Measurements from ENCODE around the gene PRDM2.
A peak's percentile ranks its signal among the peaks of the same experiment; 100 is the strongest.

The PRDM2 gene

DNA sequence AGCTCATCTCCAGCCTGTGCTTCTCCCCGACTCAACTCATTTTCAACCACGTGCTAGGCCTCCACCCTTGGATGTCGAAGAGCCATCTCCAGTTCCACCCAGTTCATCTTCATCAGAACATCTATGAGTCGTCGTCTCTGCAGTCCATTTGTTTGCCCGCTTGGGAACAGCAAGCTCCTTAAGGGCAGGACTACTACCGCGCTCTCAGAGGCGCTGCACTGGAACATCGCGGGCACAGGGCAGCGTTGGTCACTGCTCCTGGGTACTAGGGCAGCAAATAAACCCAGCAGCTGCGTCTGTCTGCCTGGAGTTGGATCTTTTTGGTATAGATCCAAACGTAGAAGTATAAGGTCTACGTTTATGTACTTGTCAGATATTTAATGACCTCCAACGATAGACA lies 478 bp upstream of the PRDM2 start:
- Histone ChIP-seq H3K9me3 (ENCODE audit: control insufficient read depth, insufficient read depth, low read depth, low read length) (no peaks in the 10 kb centered on the region), H3K36me3 (ENCODE audit: control insufficient read depth in 2 of 2, insufficient read depth in 1 of 2, low read length in 2 of 2) (no peaks in the 10 kb centered on the region), H3K4me3 (ENCODE audit: low read depth, low read length) (peak overlapping the region; percentile 60), H3K27ac (ENCODE audit: extremely low read depth, low read depth, low read length) (peak overlapping the region; percentile 76; the same call in 1 of the 2 replicates), H3K4me1 (ENCODE audit: control insufficient read depth, insufficient read depth, low read length) (no peaks in the 10 kb centered on the region; the same call in none of the 2 replicates)
- CTCF ChIA-PET, result interaction anchor here (0.9 kb wide), 1 partner anchor 8 kb away, joined by 3 read pairs; no protein-coding TSS in a partner anchor
- POLR2A ChIA-PET, result interaction anchor here (1.0 kb wide), 1 partner anchor 50 kb away, joined by 3 read pairs; no protein-coding TSS in a partner anchor
- no peak for TF ChIP-seq ZNF24 (tag by site-specific recombination; IDR thresholded peaks at IDR 0.05)
- TF ChIP-seq SETDB1 (IDR thresholded peaks at IDR 0.05; ENCODE audit: insufficient read length, low read length), result peak; percentile 33

DNA sequence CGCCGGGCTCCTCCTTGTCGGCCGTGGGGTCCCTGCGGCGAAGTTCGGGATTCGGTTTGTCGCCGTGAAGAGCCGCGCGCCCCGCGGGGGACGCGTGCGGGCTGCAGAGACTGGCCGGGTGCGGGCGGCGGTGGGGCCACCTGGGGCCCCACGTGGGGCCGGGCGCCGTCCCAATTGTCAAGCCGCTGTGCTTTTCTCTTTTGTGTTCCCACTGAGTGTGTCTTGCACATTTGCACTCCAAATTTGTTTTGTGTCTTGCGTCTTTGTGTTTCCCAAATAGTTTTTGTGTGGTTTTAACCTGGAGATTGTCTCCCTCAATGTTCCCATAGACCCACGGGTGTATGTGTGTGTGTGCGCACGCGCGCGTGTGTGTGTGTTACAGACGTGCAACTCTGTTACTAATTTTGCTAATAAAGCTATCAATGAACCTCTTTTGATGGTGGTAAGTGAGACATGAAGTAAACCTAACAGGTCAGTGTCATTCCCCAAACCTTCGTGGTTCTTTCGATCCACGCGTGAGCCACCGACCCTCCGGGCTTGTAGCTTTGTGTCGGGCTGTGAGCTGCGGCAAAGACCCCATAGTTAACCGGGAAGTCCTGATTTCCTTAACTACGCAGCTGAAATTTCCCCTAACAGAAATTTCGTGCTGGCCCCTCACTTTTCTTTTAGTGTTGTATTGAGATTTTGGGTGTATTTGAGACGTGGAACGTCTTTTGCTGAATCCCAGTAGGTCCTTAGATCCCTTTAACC lies 708 bp downstream of the PRDM2 start:
- ChIA-PET POLR2A (interaction anchor here (0.8 kb wide), 1 partner anchor 49 kb away, joined by 3 read pairs; no protein-coding TSS in a partner anchor), CTCF (interaction anchor here (1.2 kb wide), 1 partner anchor 15 kb away, joined by 3 read pairs; no protein-coding TSS in a partner anchor)
- Histone ChIP-seq H3K4me3 (ENCODE audit: low read depth, low read length) (peak overlapping the region; percentile 60), H3K4me1 (ENCODE audit: control insufficient read depth, insufficient read depth, low read length) (no peaks in the 10 kb centered on the region; the same call in none of the 2 replicates), H3K9me3 (ENCODE audit: control insufficient read depth, insufficient read depth, low read depth, low read length) (no peaks in the 10 kb centered on the region), H3K27ac (ENCODE audit: extremely low read depth, low read depth, low read length) (peak overlapping the region; percentile 76), H3K36me3 (ENCODE audit: control insufficient read depth in 2 of 2, insufficient read depth in 1 of 2, low read length in 2 of 2) (no peaks in the 10 kb centered on the region)
- TF ChIP-seq KLF9 (tag by site-specific recombination; IDR thresholded peaks at IDR 0.05; ENCODE audit: low read depth) (no peak), HOXA7 (CRISPR knock-in tag; IDR thresholded peaks at IDR 0.05; ENCODE audit: borderline replicate concordance) (no peak), ZNF791 (tag by site-specific recombination; IDR thresholded peaks at IDR 0.05) (no peak), ZNF768 (tag by site-specific recombination; IDR thresholded peaks at IDR 0.05) (no peak), GLIS2 (tag by site-specific recombination; IDR thresholded peaks at IDR 0.05) (peak; percentile 66; the same call in 1 of the 2 replicates), GLIS1 (tag by site-specific recombination; IDR thresholded peaks at IDR 0.05) (peak; percentile 49), ZNF837 (tag by site-specific recombination; IDR thresholded peaks at IDR 0.05) (no peak), MZF1 (tag by site-specific recombination; IDR thresholded peaks at IDR 0.05; ENCODE audit: borderline replicate concordance) (no peak), ZNF501 (tag by site-specific recombination; IDR thresholded peaks at IDR 0.05) (no peak), RBAK (tag by site-specific recombination; IDR thresholded peaks at IDR 0.05) (no peak), ZNF664 (tag by site-specific recombination; IDR thresholded peaks at IDR 0.05) (no peak), ZNF76 (tag by site-specific recombination; IDR thresholded peaks at IDR 0.05; ENCODE audit: borderline replicate concordance, low read depth) (no peak), ZNF426 (tag by site-specific recombination; IDR thresholded peaks at IDR 0.05) (no peak), ZNF311 (tag by site-specific recombination; IDR thresholded peaks at IDR 0.05; ENCODE audit: borderline replicate concordance) (no peak), MYNN (tag by site-specific recombination; IDR thresholded peaks at IDR 0.05; ENCODE audit: borderline replicate concordance) (no peak), ZNF350 (tag by site-specific recombination; IDR thresholded peaks at IDR 0.05) (no peak)
- TF ChIP-seq, protein P1, sequence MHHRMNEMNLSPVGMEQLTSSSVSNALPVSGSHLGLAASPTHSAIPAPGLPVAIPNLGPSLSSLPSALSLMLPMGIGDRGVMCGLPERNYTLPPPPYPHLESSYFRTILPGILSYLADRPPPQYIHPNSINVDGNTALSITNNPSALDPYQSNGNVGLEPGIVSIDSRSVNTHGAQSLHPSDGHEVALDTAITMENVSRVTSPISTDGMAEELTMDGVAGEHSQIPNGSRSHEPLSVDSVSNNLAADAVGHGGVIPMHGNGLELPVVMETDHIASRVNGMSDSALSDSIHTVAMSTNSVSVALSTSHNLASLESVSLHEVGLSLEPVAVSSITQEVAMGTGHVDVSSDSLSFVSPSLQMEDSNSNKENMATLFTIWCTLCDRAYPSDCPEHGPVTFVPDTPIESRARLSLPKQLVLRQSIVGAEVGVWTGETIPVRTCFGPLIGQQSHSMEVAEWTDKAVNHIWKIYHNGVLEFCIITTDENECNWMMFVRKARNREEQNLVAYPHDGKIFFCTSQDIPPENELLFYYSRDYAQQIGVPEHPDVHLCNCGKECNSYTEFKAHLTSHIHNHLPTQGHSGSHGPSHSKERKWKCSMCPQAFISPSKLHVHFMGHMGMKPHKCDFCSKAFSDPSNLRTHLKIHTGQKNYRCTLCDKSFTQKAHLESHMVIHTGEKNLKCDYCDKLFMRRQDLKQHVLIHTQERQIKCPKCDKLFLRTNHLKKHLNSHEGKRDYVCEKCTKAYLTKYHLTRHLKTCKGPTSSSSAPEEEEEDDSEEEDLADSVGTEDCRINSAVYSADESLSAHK (tag by site-specific recombination; IDR thresholded peaks at IDR 0.05), result no peak
- TF ChIP-seq, protein P2, sequence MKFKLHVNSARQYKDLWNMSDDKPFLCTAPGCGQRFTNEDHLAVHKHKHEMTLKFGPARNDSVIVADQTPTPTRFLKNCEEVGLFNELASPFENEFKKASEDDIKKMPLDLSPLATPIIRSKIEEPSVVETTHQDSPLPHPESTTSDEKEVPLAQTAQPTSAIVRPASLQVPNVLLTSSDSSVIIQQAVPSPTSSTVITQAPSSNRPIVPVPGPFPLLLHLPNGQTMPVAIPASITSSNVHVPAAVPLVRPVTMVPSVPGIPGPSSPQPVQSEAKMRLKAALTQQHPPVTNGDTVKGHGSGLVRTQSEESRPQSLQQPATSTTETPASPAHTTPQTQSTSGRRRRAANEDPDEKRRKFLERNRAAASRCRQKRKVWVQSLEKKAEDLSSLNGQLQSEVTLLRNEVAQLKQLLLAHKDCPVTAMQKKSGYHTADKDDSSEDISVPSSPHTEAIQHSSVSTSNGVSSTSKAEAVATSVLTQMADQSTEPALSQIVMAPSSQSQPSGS (tag by site-specific recombination; IDR thresholded peaks at IDR 0.05; ENCODE audit: low read depth), result no peak
- TF ChIP-seq, protein P3, sequence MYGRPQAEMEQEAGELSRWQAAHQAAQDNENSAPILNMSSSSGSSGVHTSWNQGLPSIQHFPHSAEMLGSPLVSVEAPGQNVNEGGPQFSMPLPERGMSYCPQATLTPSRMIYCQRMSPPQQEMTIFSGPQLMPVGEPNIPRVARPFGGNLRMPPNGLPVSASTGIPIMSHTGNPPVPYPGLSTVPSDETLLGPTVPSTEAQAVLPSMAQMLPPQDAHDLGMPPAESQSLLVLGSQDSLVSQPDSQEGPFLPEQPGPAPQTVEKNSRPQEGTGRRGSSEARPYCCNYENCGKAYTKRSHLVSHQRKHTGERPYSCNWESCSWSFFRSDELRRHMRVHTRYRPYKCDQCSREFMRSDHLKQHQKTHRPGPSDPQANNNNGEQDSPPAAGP (tag by site-specific recombination; IDR thresholded peaks at IDR 0.05), result no peak
- TF ChIP-seq, protein P4, sequence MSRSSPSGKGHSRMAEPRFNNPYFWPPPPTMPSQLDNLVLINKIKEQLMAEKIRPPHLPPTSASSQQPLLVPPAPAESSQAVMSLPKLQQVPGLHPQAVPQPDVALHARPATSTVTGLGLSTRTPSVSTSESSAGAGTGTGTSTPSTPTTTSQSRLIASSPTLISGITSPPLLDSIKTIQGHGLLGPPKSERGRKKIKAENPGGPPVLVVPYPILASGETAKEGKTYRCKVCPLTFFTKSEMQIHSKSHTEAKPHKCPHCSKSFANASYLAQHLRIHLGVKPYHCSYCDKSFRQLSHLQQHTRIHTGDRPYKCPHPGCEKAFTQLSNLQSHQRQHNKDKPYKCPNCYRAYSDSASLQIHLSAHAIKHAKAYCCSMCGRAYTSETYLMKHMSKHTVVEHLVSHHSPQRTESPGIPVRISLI (tag by site-specific recombination; IDR thresholded peaks at IDR 0.05), result no peak
- TF ChIP-seq, protein P5, sequence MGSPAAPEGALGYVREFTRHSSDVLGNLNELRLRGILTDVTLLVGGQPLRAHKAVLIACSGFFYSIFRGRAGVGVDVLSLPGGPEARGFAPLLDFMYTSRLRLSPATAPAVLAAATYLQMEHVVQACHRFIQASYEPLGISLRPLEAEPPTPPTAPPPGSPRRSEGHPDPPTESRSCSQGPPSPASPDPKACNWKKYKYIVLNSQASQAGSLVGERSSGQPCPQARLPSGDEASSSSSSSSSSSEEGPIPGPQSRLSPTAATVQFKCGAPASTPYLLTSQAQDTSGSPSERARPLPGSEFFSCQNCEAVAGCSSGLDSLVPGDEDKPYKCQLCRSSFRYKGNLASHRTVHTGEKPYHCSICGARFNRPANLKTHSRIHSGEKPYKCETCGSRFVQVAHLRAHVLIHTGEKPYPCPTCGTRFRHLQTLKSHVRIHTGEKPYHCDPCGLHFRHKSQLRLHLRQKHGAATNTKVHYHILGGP (tag by site-specific recombination; IDR thresholded peaks at IDR 0.05), result no peak
- TF ChIP-seq, protein P6, sequence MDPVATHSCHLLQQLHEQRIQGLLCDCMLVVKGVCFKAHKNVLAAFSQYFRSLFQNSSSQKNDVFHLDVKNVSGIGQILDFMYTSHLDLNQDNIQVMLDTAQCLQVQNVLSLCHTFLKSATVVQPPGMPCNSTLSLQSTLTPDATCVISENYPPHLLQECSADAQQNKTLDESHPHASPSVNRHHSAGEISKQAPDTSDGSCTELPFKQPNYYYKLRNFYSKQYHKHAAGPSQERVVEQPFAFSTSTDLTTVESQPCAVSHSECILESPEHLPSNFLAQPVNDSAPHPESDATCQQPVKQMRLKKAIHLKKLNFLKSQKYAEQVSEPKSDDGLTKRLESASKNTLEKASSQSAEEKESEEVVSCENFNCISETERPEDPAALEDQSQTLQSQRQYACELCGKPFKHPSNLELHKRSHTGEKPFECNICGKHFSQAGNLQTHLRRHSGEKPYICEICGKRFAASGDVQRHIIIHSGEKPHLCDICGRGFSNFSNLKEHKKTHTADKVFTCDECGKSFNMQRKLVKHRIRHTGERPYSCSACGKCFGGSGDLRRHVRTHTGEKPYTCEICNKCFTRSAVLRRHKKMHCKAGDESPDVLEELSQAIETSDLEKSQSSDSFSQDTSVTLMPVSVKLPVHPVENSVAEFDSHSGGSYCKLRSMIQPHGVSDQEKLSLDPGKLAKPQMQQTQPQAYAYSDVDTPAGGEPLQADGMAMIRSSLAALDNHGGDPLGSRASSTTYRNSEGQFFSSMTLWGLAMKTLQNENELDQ (tag by site-specific recombination; IDR thresholded peaks at IDR 0.05; ENCODE audit: low read depth), result no peak

Data from HEK293 (cell line).